Adrenal gland (tissue), 12 donors: Measurements from ENCODE around the gene ALKBH4. TPM values are rescaled to one million over a fixed set of nuclear protein-coding genes. Genes with fewer than 3 reads are reported as not detected.

Experiments used
- DNase-seq, 7 donors: peaks; one replicate each; pipeline ENCODE4 v3.0.0-alpha.2; 2019 to 2020
- H3K27ac ChIP-seq, 5 donors: fragments of 200-600 bp; sonication (generic) in 4 of 5; 1 replicate in 3 of 5; 2 replicates in 2 of 5; pipeline versions ENCODE4 v1.5.1 to v1.8.0; 2016 to 2020; ENCODE audit warnings: mild to moderate bottlenecking in 1 of 5
- H3K27me3 ChIP-seq: fragments of 200-600 bp; 2 replicates; pipeline ENCODE4 v1.8.0; 2021
- H3K36me3 ChIP-seq, 2 donors: fragments of 200-600 bp; replicated peaks in 1 of 2; 1 replicate in 1 of 2; 2 replicates in 1 of 2; pipeline versions ENCODE4 v1.5.1 to v1.8.0; 2018 to 2022
- H3K4me1 ChIP-seq, 2 donors: fragments of 200-600 bp; replicated peaks in 1 of 2; 1 replicate in 1 of 2; 2 replicates in 1 of 2; pipeline versions ENCODE4 v1.5.1 to v1.8.0; 2018 to 2021
- H3K4me3 ChIP-seq, 4 donors: fragments of 200-600 bp; sonication (generic) in 3 of 4; one replicate each; pipeline ENCODE4 v1.5.1; 2016 to 2018
- H3K9me3 ChIP-seq, 3 donors: fragments of 200-600 bp; sonication (generic) in 1 of 3; replicated peaks in 1 of 3; 1 replicate in 2 of 3; 2 replicates in 1 of 3; pipeline versions ENCODE4 v1.5.1 to v1.8.0; 2016 to 2021
- CTCF ChIP-seq, 6 experiments: fragments of 450-650 bp in 4 of 6; fragments of 200-600 bp in 2 of 6; sonication (generic) in 1 of 6; IDR thresholded peaks; 1 replicate in 5 of 6; 2 replicates in 1 of 6; pipeline versions ENCODE4 v1.5.1 to v1.8.0; 2016 to 2021; ENCODE audit warnings: antibody characterized with exemption in 6 of 6, mild to moderate bottlenecking in 2 of 6, moderate library complexity in 1 of 6
- POLR2A ChIP-seq, 2 donors: fragments of 450-650 bp; IDR thresholded peaks; one replicate each; pipeline ENCODE4 v1.6.1; 2017; ENCODE audit warnings: antibody characterized with exemption in 2 of 2, mild to moderate bottlenecking in 2 of 2, moderate library complexity in 1 of 2
- WGBS, 4 donors: extraction: QIAGEN DNeasy Blood & Tissue Kit in 2 of 4; methylation state at CpG; one replicate each; pipeline versions ENCODE4 v1.1.5 to v1.1.7; 2013 to 2017; 5-methylcytosine and 5-hydroxymethylcytosine counted together
- intact Hi-C, 2 donors: fragments of 100-400 bp; cut with DNase I; formaldehyde crosslinking; loops; one replicate each; pipeline versions ENCODE4 v1.14.1 to v1.15.0; 2022 to 2023
- polyA plus RNA-seq, 3 donors: library from polyadenylated mRNA; stranded (reverse); fragments of 200-250 nt in 2 of 3; fragments of 350-450 nt in 1 of 3; fragmentation: Illumina TruSeq in 1 of 3; extraction: RNeasy Lipid Tissue Mini Kit (QIAGEN cat#74804) in 1 of 3; gene quantifications; one replicate each; pipeline ENCODE4 v1.2.3, GENCODE V29; 2013 to 2014
- total RNA-seq, 9 donors: library from RNA; depleted of rRNA in 4 of 9; stranded (reverse); fragments of >200 nt in 4 of 9; fragments of 120-200 nt in 1 of 9; fragmentation: NEBNext Ultra II Directional in 1 of 9; extraction: Animal tissue kit (Norgen Biotek cat#: 25700) in 1 of 9; gene quantifications; one replicate each; pipeline versions ENCODE4 v1.1.0 to v1.2.4, GENCODE V29; 2013 to 2023
- donor health status: healthy with polysubstance abuse.
- donor health status: Bipolar disorder and iron deficiency.
- donor health status: DM: yes; HTN: yes; CAD: no.
- donor health status: DM: no; HTN: no; CAD: no.
- donor health status: DM: no; HTN: no; CAD: no.
- donor health status: DM: yes; HTN: yes; CAD: no.

ALKBH4 gene
- total and polyA plus RNA-seq, 12 donors = 6.0 to 37.4 (median 12.5) TPM

GRCh38 chr7:102431617-102432298, 32.9 kb downstream of the ALKBH4 start:
- H3K4me1 ChIP-seq = peaks cover 13 to 32% of the 10 kb centered on the region in 2 donors
- H3K27me3 ChIP-seq = no peaks in the 10 kb centered on the region
- intact Hi-C loops = no loop called here
- no peak overlapping the region for H3K4me3 ChIP-seq
- H3K9me3 ChIP-seq = no peaks in the 10 kb centered on the region
- H3K36me3 ChIP-seq = peaks cover 0 to 10% of the 10 kb centered on the region in 2 donors
- peak in 5 of 7 donors; percentile 54 to 87 (median 69) for DNase-seq
- 32 to 45% (median 39%) methylated on average over 8 to 17 of the region's 17 CpGs for WGBS, 4 donors
- H3K27ac ChIP-seq = peak overlapping the region; percentile 53 to 82 (median 73)
- TF ChIP-seq POLR2A (IDR thresholded peaks at IDR 0.05) (no peak), CTCF (IDR thresholded peaks at IDR 0.05) (no peak)

- TF ChIP-seq POLR2A (IDR thresholded peaks at IDR 0.05) = no peak
- TF ChIP-seq CTCF (IDR thresholded peaks at IDR 0.05) = no peak
- 91 to 98% (median 95%) methylated on average over 10 of the region's 10 CpGs for whole genome bisulfite sequencing, 4 donors
- H3K4me3 ChIP-seq = no peak overlapping the region
Measured at GRCh38 chr7:102429141-102429899, 35.3 kb downstream of the ALKBH4 start.

GRCh38 chr7:102427019-102427405, 37.7 kb downstream of the ALKBH4 start:
- no peak for DNase-seq
- intact Hi-C loops = no loop called here
- no peaks in the 10 kb centered on the region for H3K27me3 ChIP-seq
- WGBS, 4 donors = 77 to 85% (median 84%) methylated on average over 5 of the region's 5 CpGs
- peaks cover 0 to 35% of the 10 kb centered on the region in 2 donors for H3K36me3 ChIP-seq
- no peaks in the 10 kb centered on the region for H3K9me3 ChIP-seq
- H3K27ac ChIP-seq = peak overlapping the region in 1 of 5 donors; percentile 75
- H3K4me3 ChIP-seq = no peak overlapping the region
- TF ChIP-seq POLR2A (IDR thresholded peaks at IDR 0.05) (no peak), CTCF (IDR thresholded peaks at IDR 0.05) (no peak)
- peaks cover 3 to 10% of the 10 kb centered on the region in 2 donors for H3K4me1 ChIP-seq

More at GRCh38 chr7:102429141-102429899, 35.3 kb downstream of the ALKBH4 start:
- intact Hi-C loops = no loop called here
- H3K27ac ChIP-seq = no peak overlapping the region
- peaks cover 0 to 32% of the 10 kb centered on the region in 2 donors for H3K36me3 ChIP-seq
- no peaks in the 10 kb centered on the region for H3K9me3 ChIP-seq
- no peaks in the 10 kb centered on the region for H3K27me3 ChIP-seq
- peaks cover 13 to 27% of the 10 kb centered on the region in 2 donors for H3K4me1 ChIP-seq
- DNase-seq = no peak

GRCh38 chr7:102426268-102427018, 38.2 kb downstream of the ALKBH4 start:
- 77 to 82% (median 80%) methylated on average over 16 of the region's 16 CpGs for WGBS, 4 donors
- no peaks in the 10 kb centered on the region for H3K9me3 ChIP-seq
- H3K36me3 ChIP-seq = peaks cover 0 to 39% of the 10 kb centered on the region in 2 donors
- no peak overlapping the region for H3K4me3 ChIP-seq
- intact Hi-C loops = no loop called here
- H3K4me1 ChIP-seq = peaks cover 0 to 5% of the 10 kb centered on the region in 2 donors
- H3K27me3 ChIP-seq = no peaks in the 10 kb centered on the region
- peak overlapping the region in 3 of 5 donors; percentile 16 to 75 (median 68) for H3K27ac ChIP-seq
- no peak for DNase-seq
- TF ChIP-seq CTCF (IDR thresholded peaks at IDR 0.05) = no peak
